Left ventricle myocardium superior (tissue), 1 donor: Measurements from ENCODE around the gene ZNF627. TPM values are rescaled to one million over a fixed set of nuclear protein-coding genes. Genes with fewer than 3 reads are reported as not detected.
A peak's percentile ranks its signal among the peaks of the same experiment; 100 is the strongest.
"Not testable (repeated sequence)": the region's sequence is repeated elsewhere in the genome, so short reads cannot be mapped to it uniquely, and the experiment has no call there.

Experiments
- ATAC-seq: fragments of 200-7000 bp; cut with Tn5 transposase; one replicate; pipeline ENCODE4 v1.9.1; 2020; ENCODE audit warnings: mild to moderate bottlenecking, moderate library complexity
- DNase-seq: peaks from one replicate; pipeline ENCODE4 v3.0.0-alpha.2; 2020
- intact Hi-C: fragments of 100-400 bp; cut with micrococcal nuclease; formaldehyde crosslinking; loops from one replicate; pipeline ENCODE4 v1.11.0; 2022
- total RNA-seq: library from RNA; stranded (reverse); fragmentation: NEBNext Ultra II Directional; extraction: Animal tissue kit (Norgen Biotek cat#: 25700); gene quantifications from one replicate; pipeline ENCODE4 v1.2.1, GENCODE V29; 2021
- donor health status: DM: no; HTN: yes; CAD: no; lungs with severe emphysema.

Gene ZNF627
- total RNA-seq, 1 donor from 2014 or later, result 5.2 TPM

DNA sequence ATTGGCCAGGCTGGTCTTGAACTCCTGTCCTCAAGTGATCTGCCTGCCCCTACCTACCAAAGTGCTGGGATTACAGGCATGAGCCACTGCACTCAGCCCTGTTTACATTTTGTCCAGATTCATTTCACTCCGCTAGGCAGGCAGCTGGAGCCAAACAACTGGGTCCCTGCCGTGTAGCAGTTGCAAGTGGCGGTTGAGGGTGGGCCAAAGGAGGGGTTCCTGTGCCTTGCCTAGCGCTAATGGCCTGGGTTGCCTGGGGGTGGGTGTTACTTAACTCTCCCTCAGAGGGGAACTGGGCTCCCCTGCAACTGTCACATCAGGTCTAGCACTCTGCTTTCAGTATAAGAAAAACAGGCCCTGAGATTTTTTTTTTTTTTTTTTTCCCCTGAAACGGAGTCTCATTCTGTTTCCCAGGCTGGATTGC, 27.2 kb upstream of the ZNF627 start:
- ATAC-seq (no peak), DNase-seq (no peak)
- intact Hi-C loops, result no loop called here

DNA sequence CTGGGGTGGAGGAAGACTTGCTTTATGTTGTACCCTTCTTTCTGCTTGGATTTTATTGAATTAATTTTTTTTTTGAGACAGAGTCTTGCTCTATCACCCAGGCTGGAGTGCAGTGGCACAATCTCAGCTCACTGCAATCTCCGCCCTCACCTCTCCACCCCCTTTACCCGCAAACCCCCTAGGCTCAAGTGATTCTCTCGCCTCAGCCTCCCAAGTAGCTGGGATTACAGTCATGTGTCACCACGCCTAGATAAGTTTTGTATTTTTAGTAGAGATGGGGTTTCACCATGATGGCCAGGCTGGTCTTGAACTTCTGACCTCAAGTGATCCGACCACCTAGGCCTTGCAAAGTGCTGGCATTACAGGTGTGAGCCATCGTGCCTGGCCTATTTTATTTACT, 23.9 kb upstream of the ZNF627 start:
- intact Hi-C loops, ATAC-seq, DNase-seq: not testable (repeated sequence)

DNA sequence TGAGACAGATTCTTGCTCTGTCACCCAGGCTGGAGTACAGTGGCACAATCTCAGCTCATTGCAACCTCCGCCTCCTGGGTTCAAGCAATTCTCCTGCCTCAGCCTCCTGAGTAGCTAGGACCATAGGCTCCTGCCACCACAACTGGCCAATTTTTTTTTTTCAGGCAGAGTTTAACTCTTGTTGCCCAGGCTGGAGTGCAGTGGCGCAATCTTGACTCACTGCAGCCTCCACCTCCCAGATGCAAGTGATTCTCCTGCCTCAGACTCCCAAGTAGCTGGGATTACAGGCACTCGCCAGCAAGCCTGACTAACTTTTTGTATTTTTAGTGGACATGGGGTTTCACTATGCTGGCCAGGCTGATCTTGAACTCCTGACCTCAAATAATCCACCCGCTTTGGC, 23.5 kb upstream of the ZNF627 start:
- intact Hi-C loops, DNase-seq, ATAC-seq: not testable (repeated sequence)

DNA sequence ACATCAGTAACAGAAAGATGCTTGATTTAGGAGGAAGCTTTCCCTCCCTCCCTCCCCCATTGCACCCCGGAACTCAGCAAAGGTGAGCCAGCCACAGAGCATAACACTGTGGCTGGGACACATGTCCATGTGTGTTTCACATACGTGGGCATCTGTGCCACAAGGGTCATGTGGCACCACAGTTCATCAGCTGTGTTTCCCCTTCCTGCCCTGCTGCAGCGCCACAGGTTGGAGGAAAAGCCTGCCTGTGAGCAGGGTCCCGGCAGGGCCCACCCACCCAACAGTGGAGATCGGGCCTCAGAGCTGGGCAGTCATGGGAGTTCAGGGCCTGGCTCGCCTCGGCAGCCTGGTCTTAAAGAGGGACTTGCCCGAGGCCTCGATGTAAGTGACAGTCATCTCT, 22.6 kb upstream of the ZNF627 start:
- DNase-seq (no peak), ATAC-seq (no peak)
- intact Hi-C loops, result no loop called here

DNA sequence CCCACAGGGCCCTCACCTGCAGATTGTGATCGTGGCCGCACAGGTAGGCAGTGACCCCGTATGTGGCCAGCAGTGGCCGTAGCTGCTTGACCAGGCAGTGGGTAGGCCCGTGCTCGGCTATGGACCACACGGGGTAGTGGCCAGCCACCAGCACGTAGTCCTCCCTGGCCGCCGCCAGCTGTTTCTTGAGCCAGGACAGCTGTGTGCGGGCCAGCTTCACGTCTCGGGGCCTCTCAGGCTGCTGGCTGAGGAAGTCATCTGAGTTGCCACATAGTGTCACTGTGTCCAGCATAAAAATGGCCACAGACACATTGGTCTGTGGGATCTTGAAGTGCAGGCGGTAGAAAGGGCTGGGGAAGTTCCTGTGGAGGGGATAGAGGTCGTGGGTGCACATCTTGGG, 21.1 kb upstream of the ZNF627 start:
- DNase-seq (no peak), ATAC-seq (no peak)
- intact Hi-C loops, result no loop called here

DNA sequence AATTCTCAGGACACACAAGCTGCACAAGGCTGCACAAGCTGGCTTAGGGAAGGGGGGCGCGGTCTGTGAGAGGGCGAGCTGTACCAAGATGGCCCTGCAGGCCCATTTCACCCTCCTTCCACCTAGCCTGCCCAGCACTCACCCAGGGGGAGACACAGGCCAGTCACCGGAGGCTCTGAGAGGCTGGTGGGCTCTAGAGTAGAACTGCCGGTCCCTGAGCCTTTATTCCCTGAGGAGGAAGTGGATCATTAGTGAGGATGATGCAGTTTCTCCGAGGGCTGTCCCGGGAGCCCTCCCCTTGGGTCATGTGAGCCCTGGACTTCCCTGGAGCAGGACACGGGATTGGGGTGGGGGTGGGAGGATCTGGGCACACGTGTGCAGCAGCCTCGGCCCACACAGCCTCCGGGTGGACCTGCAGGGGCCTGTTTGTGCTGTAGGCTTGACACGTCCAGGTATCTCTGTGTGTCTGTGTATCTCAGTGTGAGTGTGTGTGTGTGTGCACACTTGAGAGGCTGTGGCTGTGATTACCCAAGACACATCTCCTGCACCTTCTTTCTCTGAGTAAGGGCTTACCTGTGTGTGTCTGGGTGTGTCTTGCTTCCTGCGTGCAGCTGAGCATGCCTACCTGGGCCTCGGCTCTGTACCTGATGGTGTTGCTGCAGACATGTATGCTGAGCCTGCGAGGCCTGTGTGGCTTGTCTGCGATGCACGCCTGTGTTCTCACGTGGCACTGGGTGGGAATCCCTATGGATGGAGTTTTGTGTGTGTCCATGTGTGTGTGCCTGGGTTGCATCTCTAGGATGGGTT, 19.6 kb upstream of the ZNF627 start, which contains the start of gene ACP5:
TSS of gene ACP5 (minus strand) at position 195 of the 807 bp plus-strand sequence. CDS start 328 bp downstream, outside the sequence.
- DNase-seq (no peak), ATAC-seq (peak; percentile 32)
- intact Hi-C loops, result no loop called here

DNA sequence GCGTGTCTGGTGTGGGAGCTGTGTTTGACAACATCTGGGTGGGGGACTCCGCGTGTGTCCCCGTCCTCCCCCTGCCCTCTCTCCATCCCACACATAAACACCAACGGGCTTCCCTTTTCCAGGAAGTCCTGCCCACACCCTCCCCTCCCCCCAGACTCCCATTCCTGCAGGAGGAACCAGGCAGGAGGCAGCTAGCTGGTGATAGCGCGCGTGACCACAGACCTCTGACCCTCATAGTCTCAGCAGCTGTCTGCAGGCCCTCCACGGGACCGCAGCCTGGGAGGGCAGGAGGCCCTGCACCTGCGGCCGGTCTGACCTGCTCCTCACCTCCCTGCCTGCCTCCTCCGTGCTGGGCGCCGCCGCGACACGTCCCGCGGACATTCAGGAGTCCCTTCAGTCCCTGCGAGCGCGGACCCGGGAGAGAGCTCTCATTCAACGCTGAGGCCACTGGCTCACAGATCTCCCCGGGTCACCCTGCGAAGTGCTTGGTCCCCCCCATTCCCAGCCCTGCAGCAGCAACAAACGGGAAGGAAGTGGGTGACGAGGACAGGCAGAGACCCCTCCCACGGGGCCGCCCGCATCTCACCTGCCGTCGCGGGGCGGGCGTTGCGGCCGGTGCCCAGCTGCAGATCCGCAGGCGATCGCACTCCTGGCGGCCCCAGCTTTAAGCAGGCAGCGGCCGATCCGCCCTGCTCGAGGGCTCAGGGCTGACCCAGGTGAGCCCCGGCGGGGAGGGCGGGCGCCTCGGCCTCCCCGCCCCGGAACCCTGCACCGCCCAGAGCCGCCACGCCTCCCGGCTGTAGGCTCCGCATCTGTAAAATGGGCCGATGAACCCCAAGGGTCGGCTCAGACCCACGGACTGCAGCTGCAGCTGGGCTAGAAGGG, 18.8 kb upstream of the ZNF627 start:
- ATAC-seq (peak; percentile 58), DNase-seq (peak; percentile 52)
- intact Hi-C loops, result no loop called here

DNA sequence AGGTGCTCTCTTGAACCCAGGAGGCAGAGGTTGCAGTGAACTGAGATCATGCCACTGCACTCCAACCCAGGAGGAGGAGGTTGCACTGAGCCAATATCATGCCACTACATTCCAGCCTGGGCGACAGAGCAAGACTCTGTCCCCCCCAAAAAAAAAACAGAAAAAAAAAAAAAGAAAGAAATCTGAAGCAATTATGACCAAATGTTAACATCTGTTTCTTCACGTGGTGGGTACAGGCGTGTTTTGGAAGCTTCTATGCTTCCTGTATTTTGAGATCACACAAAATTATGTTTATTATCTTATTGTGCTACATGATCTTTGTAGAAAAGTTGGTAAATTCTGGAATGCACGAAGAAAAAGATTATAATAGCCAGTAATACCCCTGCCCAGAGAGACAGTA, 17.2 kb upstream of the ZNF627 start:
- intact Hi-C loops, result no loop called here
- no peak for ATAC-seq
- DNase-seq, result no peak

DNA sequence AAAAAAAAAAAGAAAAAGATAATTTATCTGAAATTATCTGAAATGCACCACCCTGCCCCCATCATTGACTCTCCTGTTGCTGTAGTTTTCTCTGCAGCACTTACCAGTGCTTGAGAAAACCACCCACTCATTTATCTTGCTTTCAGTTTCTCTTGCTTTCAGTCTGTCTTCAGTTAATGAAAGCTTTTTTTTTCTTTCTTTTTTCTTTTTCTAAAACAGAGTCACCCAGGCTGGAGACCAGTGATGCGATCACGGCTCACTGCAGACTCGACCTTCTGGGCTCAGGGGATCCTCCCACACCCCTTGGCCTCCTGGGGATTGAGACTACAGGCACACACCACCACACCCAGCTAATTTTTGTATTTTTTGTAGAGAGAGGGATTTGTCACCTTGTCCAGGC, 15.5 kb upstream of the ZNF627 start:
- DNase-seq (no peak), ATAC-seq (no peak)
- intact Hi-C loops, result no loop called here

DNA sequence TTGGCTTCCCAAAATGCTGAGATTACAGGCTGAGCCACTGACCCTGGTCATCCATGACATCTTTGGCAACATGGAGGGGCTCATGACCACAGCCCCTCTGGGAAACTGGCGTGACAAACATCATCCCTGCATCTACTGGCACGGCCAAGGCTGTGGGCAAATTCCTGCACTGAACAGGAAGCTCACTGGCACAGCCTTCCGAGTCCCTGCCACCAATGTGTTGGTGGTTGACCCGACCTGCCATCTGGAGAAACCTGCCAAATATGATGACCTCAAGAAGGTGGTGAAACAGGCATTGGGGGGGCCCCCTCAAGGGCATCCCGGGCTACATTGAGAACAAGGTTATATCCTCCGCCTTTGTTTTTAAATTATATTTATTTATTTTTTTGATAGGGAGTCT, 11.0 kb upstream of the ZNF627 start:
- ATAC-seq, result no peak
- no peak for DNase-seq
- intact Hi-C loops, result no loop called here

DNA sequence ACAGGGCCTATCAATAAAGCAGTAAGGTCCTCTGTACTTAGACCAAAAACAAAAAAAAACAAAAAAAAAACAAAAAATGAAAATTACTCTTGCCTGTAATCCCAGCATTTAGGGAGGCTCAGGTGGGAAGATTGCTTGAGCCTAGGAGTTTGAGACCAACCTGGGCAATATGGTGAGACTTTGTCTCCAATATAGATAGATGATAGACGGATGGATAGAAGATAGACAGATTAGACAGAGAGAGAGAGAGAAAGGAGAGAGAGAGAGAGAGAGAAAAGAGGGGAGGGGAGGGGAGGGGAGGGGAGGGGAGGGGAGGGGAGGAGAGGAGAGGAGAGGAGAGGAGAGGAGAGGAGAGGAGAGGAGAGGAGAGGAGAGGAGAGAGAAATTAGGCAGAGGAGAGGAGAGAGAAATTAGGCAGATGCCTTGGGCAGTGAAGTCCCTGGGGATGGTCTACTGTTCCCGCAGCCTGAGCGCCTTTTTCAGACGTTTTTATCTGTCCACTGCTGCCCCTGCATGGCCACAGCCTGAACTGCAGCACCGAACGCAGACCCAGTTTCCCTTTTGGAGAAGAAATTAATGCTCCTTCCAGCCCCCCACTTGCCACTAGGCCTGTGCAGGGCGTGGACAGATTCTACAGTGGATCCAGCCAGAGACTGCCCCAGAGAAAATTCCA, 9.8 kb upstream of the ZNF627 start:
- intact Hi-C loops, result no loop called here
- DNase-seq (peak; percentile 83), ATAC-seq (peak; percentile 89)

DNA sequence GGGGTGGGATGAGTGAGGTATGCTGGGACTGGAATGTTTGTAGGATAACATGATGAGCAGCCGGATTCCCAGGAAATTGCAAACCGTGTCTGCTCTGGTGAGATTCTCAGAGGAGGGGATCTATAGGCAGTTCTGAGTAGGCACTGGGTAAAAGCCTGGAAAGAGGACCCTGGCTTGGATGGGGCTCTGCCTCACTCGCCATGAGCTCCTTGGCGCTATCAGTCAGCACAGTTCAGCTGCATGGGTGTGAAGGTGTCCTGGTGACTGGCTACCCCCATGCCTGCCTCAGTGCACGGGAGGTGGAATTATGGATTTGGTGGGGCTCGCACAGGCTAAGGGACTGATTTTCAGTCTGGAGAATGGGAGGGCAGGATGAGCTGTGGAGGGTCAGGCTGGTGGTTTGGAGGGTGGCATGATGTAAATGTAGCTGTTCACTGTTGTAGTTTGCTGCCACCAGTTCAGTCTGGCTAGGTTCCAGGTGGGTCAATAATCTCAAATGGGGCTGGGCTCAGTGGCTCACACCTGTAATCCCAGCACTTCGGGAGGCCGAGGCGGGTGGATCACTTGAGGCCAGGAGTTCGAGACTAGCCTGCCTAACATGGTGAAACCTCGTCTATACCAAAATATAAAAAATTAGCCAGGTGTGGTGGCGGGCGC, 9.2 kb upstream of the ZNF627 start:
- DNase-seq (no peak), ATAC-seq (peak; percentile 39)
- intact Hi-C loops, result no loop called here

DNA sequence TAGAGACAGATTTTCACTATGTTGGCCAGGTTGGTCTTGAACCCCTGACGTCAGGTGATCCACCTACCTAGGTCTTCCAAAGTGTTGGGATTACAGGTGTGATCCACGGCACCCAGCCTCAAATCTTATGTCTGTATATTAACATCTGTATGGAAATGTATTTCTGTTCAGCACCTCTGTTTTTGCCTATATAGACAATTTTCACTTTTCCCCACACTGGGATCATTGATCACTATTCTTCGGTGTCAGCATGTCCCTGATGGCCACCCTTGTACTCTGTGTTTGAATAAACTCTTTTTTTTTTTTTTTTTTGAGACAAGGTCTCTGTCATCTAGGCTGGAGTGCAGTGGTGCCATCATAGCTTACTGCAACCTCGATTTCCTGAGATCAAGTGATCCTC, 3.2 kb upstream of the ZNF627 start:
- DNase-seq, result no peak
- intact Hi-C loops, result no loop called here
- ATAC-seq, result no peak

DNA sequence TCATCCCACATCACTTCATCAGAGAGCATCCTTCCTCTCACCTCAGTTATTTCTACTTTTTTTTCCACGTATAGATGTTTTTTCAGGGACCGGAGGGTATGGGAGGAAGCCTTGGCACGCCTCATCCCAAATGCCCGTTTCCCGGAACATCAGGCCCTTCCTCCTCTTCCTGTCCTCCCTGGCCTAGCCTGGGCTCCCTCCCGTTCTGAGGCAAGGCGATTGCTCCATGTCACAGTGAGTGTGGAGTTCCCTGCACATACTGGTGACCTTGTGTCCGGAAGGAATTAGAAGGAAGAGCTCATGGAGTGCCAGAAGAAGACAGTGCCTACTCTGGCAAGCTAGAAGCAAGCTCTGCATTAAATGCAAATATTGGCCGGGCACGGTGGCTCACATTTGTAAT, 1.1 kb upstream of the ZNF627 start:
- ATAC-seq (no peak), DNase-seq (no peak)
- intact Hi-C loops, result no loop called here

DNA sequence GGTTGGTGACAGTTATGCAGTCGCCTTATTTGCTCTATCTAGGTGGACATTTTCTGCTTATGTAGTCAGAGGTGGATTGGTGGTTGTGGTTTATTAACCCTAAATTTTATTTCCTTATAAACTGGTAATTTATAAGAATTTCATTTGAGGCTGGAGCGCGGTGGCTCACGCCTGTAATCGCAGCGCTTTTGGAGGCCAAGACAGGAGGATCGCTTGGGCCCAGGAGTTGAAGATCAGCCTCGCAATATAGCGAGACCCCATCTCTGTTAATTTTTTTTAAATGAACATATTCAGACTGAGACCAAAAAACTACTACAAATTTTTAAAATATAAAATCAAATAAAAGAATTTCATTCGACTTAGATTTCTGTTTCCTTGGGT, 810 bp downstream of the ZNF627 start:
- intact Hi-C loops, result no loop called here
- DNase-seq (no peak), ATAC-seq (no peak)

DNA sequence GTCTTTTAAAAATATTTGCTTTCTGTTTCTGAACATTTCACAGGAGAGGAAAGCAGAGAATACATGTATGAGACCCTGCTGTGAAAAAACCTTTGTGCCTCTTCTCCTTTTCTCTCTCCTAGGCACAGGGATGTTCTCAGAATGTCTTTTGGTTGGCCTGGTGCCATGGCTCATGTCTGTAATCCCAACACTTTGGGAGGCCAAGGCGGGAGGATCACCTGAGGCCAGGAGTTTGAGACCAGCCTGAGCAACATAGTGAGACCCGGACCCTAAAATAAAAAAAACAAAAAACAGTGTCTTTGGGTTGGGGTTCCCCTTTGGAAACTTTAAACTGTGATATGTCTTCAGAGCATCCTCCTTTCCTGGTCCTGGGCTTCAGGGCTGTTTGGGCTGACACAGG, 1.5 kb downstream of the ZNF627 start:
- DNase-seq (no peak), ATAC-seq (no peak)
- intact Hi-C loops, result no loop called here

DNA sequence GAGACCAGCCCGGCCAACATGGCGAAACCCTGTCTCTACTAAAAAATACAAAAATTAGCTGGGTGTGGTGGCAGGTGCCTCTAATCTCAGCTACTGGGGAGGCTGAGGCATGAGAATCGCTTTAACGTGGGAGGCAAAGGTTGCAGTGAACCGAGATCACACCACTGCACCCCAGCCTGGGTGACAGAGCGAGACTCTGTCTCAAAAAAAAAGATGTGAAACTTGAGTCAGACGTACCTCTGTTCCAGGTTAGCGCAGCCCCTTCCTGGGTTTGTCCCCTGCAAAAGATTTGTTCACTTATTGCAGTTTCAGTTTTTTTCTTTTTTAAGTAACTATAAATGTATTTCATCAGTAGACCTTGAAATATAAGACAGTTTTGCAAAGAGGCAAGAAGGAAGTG, 2.4 kb downstream of the ZNF627 start:
- DNase-seq, ATAC-seq, intact Hi-C loops: not testable (repeated sequence)

DNA sequence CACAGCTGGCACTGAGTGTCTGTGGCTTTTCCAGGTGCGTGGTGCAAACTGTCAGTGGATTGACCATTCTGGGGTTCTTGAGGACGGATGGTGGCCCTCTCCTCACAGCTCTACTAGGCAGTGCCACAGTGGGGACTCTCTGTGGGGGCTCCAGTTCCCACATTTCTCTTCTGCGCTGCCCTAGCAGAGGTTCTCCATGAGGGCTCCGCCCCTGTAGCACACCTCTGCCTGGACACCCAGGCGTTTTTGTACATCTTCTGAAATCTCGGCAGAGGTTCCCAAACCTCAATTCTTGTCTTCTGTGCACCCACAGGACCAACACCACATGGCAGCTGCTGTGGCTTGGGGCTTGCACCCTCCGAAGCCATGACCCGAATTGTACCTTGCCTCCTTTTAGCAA, 9.2 kb downstream of the ZNF627 start:
- no peak for ATAC-seq

DNA sequence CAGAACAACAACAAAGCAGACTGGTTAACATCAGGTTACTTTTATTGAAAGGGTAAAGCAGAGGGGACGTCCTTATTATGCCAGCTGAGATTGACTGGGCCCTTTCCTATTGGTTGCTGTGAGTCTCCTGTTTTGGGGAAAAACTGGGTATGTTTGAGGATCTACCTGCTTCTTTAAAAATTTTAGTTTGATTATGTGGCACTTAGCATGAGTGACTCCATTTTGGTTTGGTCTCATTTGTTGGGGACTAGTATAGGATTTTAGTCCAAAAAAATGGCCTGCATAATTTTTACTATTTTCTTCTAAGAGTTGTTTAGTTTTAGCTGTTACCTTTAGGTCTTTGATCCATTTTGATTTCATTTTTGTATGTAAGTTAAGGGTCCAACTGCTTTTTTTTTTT, 14.4 kb downstream of the ZNF627 start:
- DNase-seq (no peak), ATAC-seq (no peak)
- intact Hi-C loops, result no loop called here

More for the DNA sequence above, 9.2 kb downstream of the ZNF627 start:
- intact Hi-C loops, result no loop called here
- DNase-seq, result no peak
